GM19351 (cell line): ENCODE results near the gene ITLN1.

ENCODE experiments used
- ATAC-seq: cut with Tn5 transposase; IDR thresholded peaks from one replicate; pipeline ENCODE4 v1.9.1; 2021; ENCODE audit warnings: mild to moderate bottlenecking, moderate library complexity; ENCODE audit not compliant: unreplicated experiment

The ITLN1 gene

GRCh38 chr1:160826546-160826945 is 58.4 kb downstream of the ITLN1 start:
- no peak for ATAC-seq
